HG02571 (cell line): ENCODE results near the gene VWA8.

Experiments used
- ATAC-seq: cut with Tn5 transposase; IDR thresholded peaks from one replicate; pipeline ENCODE4 v1.9.1; 2021; ENCODE audit warnings: mild to moderate bottlenecking, moderate library complexity; ENCODE audit not compliant: unreplicated experiment

The VWA8 gene

GRCh38 chr13:41697578-41697977 lies 263.3 kb downstream of the VWA8 start:
- no peak for ATAC-seq

- ATAC-seq = no peak
Observed at GRCh38 chr13:41696163-41697003, 264.5 kb downstream of the VWA8 start.

GRCh38 chr13:41694545-41695301 lies 266.2 kb downstream of the VWA8 start:
- ATAC-seq = no peak

GRCh38 chr13:41693434-41693833 lies 267.5 kb downstream of the VWA8 start:
- ATAC-seq = no peak

GRCh38 chr13:41691274-41691673 lies 269.6 kb downstream of the VWA8 start:
- no peak for ATAC-seq

- no peak for ATAC-seq
Observed at GRCh38 chr13:41682766-41683165, 278.1 kb downstream of the VWA8 start.

- no peak for ATAC-seq
Observed at GRCh38 chr13:41682001-41682400, 278.9 kb downstream of the VWA8 start.

- ATAC-seq = no peak
Observed at GRCh38 chr13:41681587-41681986, 279.3 kb downstream of the VWA8 start.

- ATAC-seq = no peak
Observed at GRCh38 chr13:41680900-41681299, 280.0 kb downstream of the VWA8 start.

- ATAC-seq = no peak
Observed at GRCh38 chr13:41678848-41679247, 282.1 kb downstream of the VWA8 start.

GRCh38 chr13:41678249-41678648 lies 282.7 kb downstream of the VWA8 start:
- no peak for ATAC-seq

- ATAC-seq = no peak
Observed at GRCh38 chr13:41675306-41675705, 285.6 kb downstream of the VWA8 start.

GRCh38 chr13:41674246-41674645 lies 286.7 kb downstream of the VWA8 start:
- ATAC-seq = no peak

- no peak for ATAC-seq
Observed at GRCh38 chr13:41673640-41674039, 287.3 kb downstream of the VWA8 start.

- no peak for ATAC-seq
Observed at GRCh38 chr13:41670873-41671443, 290.0 kb downstream of the VWA8 start.

GRCh38 chr13:41668130-41668757 lies 292.7 kb downstream of the VWA8 start:
- ATAC-seq = peak; percentile 69

- ATAC-seq = no peak
Observed at GRCh38 chr13:41666644-41667043, 294.3 kb downstream of the VWA8 start.

GRCh38 chr13:41660411-41660810 lies 300.5 kb downstream of the VWA8 start:
- no peak for ATAC-seq

- no peak for ATAC-seq
Observed at GRCh38 chr13:41658057-41658661, 302.8 kb downstream of the VWA8 start.

- ATAC-seq = no peak
Observed at GRCh38 chr13:41655997-41656396, 304.9 kb downstream of the VWA8 start.

- ATAC-seq = no peak
Observed at GRCh38 chr13:41654796-41655195, 306.1 kb downstream of the VWA8 start.
